GM04504 (cell line): ENCODE results near the gene CHIC1.
"Not testable (repeated sequence)": the region's sequence is repeated elsewhere in the genome, so short reads cannot be mapped to it uniquely, and the experiment has no call there.

Experiments
- DNase-seq: peaks from one replicate; pipeline ENCODE4 v3.0.0-alpha.2; 2012; ENCODE audit warnings: low read depth

CHIC1 gene

GRCh38 chrX:73562984-73563737 lies at the start of gene CHIC1:
Gene CHIC1, plus strand, starts transcription at chrX:73563197. Its CDS starts 88 bp downstream, at chrX:73563285.
- DNase-seq = no peak

GRCh38 chrX:73522823-73523222 lies 40.2 kb upstream of the CHIC1 start:
- DNase-seq = not testable (repeated sequence)

- no peak for DNase-seq
Observed at GRCh38 chrX:73524906-73525305, 38.1 kb upstream of the CHIC1 start.

- DNase-seq = no peak
Observed at GRCh38 chrX:73525928-73526690, 36.9 kb upstream of the CHIC1 start.

GRCh38 chrX:73531655-73532054 lies 31.3 kb upstream of the CHIC1 start:
- DNase-seq = not testable (repeated sequence)

- no peak for DNase-seq
Observed at GRCh38 chrX:73556159-73556558, 6.8 kb upstream of the CHIC1 start.

GRCh38 chrX:73561801-73562200 lies 1.2 kb upstream of the CHIC1 start:
- DNase-seq = no peak

GRCh38 chrX:73562458-73562857 lies 539 bp upstream of the CHIC1 start:
- no peak for DNase-seq

- no peak for DNase-seq
Observed at GRCh38 chrX:73563738-73564068, 706 bp downstream of the CHIC1 start.

- DNase-seq = peak; percentile 40
Observed at GRCh38 chrX:73577361-73577760, 14.4 kb downstream of the CHIC1 start.

GRCh38 chrX:73581002-73581628 lies 18.1 kb downstream of the CHIC1 start:
- no peak for DNase-seq

GRCh38 chrX:73597758-73598157 lies 34.8 kb downstream of the CHIC1 start:
- DNase-seq = not testable (repeated sequence)

GRCh38 chrX:73615022-73615421 lies 52.0 kb downstream of the CHIC1 start:
- no peak for DNase-seq

- not testable (repeated sequence) for DNase-seq
Observed at GRCh38 chrX:73641669-73642068, 78.7 kb downstream of the CHIC1 start.

- no peak for DNase-seq
Observed at GRCh38 chrX:73647212-73647611, 84.2 kb downstream of the CHIC1 start.

GRCh38 chrX:73647632-73648322 lies 84.8 kb downstream of the CHIC1 start:
- DNase-seq = no peak

GRCh38 chrX:73661322-73661721 lies 98.3 kb downstream of the CHIC1 start:
- not testable (repeated sequence) for DNase-seq

GRCh38 chrX:73668779-73669178 lies 105.8 kb downstream of the CHIC1 start:
- DNase-seq = no peak

GRCh38 chrX:73681408-73681807 lies 118.4 kb downstream of the CHIC1 start:
- no peak for DNase-seq

- DNase-seq = peak; percentile 17
Observed at GRCh38 chrX:73683236-73683859, 120.4 kb downstream of the CHIC1 start.

GRCh38 chrX:73707014-73707413 lies 144.0 kb downstream of the CHIC1 start:
- not testable (repeated sequence) for DNase-seq

GRCh38 chrX:73728602-73729001 lies 165.6 kb downstream of the CHIC1 start:
- no peak for DNase-seq
